A549 (cell line): Measurements from ENCODE around the gene MCAT.

Experiments used
- BHLHE40 ChIP-seq: IDR thresholded peaks from 2 replicates; pipeline ENCODE4 v1.6.1; 2012; ENCODE audit warnings: low read depth, low read length, inconsistent platforms
- CEBPB ChIP-seq, 2 experiments: fragments of >200 bp in 1 of 2; sonication (Bioruptor Twin) in 1 of 2; formaldehyde crosslinking in 1 of 2; IDR thresholded peaks; 2 replicates each; pipeline ENCODE4 v1.6.1; 2012 to 2016
- CHD2 ChIP-seq: fragments of 150-350 bp; IDR thresholded peaks from 2 replicates; pipeline ENCODE4 v1.6.1; 2014; ENCODE audit warnings: low read length; ENCODE audit not compliant: partially characterized antibody
- EHF ChIP-seq: fragments of 250-450 bp; sonication (Bioruptor Pico); IDR thresholded peaks from 2 replicates; pipeline ENCODE4 v1.5.0; 2020; ENCODE audit warnings: mild to moderate bottlenecking
- HOXB5 ChIP-seq: fragments of 250-450 bp; sonication (Bioruptor Pico); IDR thresholded peaks from 2 replicates; pipeline ENCODE4 v1.5.0; 2020; ENCODE audit warnings: mild to moderate bottlenecking, moderate library complexity
- JUNB ChIP-seq: fragments of >200 bp; sonication (Bioruptor Twin); formaldehyde crosslinking; IDR thresholded peaks from 2 replicates; pipeline ENCODE4 v1.6.1; 2016
- MYC ChIP-seq: IDR thresholded peaks from 2 replicates; pipeline ENCODE4 v1.6.1; 2012; ENCODE audit warnings: mild to moderate bottlenecking, inconsistent platforms, low read length, improper control_type of control experiment, borderline replicate concordance
- PBX3 ChIP-seq: IDR thresholded peaks from 2 replicates; pipeline ENCODE4 v1.6.1; 2012
- POLR2A ChIP-seq: IDR thresholded peaks from 2 replicates; pipeline ENCODE4 v1.6.1; 2012; ENCODE audit warnings: mild to moderate bottlenecking, low read length
- POLR2AphosphoS2 ChIP-seq: conservative IDR thresholded peaks from 2 replicates; pipeline ENCODE4 v1.6.1; 2012; ENCODE audit warnings: low read length, improper control_type of control experiment, inconsistent platforms
- TF ChIP-seq, protein P1 (sequence below): fragments of 200-600 bp; sonication (generic); IDR thresholded peaks from 2 replicates; pipeline ENCODE4 v1.6.1; 2016; ENCODE audit warnings: antibody characterized with exemption, mild to moderate bottlenecking, moderate library complexity
- TF ChIP-seq, protein P2 (sequence below): fragments of >200 bp; sonication (Bioruptor Twin); formaldehyde crosslinking; IDR thresholded peaks from 3 replicates; pipeline ENCODE4 v1.5.1; 2016

DNA sequence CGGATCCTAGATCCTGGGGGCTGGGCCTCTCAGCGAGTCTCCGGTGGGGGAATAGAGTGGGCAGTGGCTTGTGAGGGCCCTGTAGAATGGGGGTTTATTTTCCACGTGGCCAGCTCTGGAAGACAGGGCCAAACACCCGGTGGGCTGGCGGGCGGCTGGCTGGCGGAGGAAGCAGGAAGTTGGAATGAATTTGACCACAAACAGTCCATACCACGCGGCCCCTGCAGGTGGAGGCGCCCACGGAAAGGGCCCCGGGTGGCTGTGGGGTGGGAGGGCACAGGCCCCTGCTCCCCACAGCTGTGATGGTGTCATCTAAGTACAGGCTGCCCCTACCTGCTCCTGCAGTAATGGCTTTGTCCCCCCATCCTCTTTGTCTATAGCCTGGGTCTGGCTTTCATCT, 15.1 kb downstream of the MCAT start:
- TF ChIP-seq, protein P1, sequence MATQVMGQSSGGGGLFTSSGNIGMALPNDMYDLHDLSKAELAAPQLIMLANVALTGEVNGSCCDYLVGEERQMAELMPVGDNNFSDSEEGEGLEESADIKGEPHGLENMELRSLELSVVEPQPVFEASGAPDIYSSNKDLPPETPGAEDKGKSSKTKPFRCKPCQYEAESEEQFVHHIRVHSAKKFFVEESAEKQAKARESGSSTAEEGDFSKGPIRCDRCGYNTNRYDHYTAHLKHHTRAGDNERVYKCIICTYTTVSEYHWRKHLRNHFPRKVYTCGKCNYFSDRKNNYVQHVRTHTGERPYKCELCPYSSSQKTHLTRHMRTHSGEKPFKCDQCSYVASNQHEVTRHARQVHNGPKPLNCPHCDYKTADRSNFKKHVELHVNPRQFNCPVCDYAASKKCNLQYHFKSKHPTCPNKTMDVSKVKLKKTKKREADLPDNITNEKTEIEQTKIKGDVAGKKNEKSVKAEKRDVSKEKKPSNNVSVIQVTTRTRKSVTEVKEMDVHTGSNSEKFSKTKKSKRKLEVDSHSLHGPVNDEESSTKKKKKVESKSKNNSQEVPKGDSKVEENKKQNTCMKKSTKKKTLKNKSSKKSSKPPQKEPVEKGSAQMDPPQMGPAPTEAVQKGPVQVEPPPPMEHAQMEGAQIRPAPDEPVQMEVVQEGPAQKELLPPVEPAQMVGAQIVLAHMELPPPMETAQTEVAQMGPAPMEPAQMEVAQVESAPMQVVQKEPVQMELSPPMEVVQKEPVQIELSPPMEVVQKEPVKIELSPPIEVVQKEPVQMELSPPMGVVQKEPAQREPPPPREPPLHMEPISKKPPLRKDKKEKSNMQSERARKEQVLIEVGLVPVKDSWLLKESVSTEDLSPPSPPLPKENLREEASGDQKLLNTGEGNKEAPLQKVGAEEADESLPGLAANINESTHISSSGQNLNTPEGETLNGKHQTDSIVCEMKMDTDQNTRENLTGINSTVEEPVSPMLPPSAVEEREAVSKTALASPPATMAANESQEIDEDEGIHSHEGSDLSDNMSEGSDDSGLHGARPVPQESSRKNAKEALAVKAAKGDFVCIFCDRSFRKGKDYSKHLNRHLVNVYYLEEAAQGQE, result no peak
- no peak for TF ChIP-seq BHLHE40
- TF ChIP-seq JUNB, result no peak
- TF ChIP-seq CEBPB (IDR thresholded peaks at IDR 0.05), result no peak
- TF ChIP-seq, protein P2, sequence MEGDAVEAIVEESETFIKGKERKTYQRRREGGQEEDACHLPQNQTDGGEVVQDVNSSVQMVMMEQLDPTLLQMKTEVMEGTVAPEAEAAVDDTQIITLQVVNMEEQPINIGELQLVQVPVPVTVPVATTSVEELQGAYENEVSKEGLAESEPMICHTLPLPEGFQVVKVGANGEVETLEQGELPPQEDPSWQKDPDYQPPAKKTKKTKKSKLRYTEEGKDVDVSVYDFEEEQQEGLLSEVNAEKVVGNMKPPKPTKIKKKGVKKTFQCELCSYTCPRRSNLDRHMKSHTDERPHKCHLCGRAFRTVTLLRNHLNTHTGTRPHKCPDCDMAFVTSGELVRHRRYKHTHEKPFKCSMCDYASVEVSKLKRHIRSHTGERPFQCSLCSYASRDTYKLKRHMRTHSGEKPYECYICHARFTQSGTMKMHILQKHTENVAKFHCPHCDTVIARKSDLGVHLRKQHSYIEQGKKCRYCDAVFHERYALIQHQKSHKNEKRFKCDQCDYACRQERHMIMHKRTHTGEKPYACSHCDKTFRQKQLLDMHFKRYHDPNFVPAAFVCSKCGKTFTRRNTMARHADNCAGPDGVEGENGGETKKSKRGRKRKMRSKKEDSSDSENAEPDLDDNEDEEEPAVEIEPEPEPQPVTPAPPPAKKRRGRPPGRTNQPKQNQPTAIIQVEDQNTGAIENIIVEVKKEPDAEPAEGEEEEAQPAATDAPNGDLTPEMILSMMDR, result no peak
- no peak for TF ChIP-seq HOXB5 (CRISPR knock-in tag)
- no peak for TF ChIP-seq POLR2A
- TF ChIP-seq MYC, result no peak
- TF ChIP-seq PBX3, result no peak
- no peak for TF ChIP-seq CHD2
- no peak for TF ChIP-seq EHF (CRISPR knock-in tag)
- no peak for TF ChIP-seq POLR2AphosphoS2
